Endothelial cell of umbilical vein (primary cell): Measurements from ENCODE around the gene PAK6.

Experiments used
- CTCF ChIP-seq, 2 donors: IDR thresholded peaks; 1 replicate in 1 of 2; 2 replicates in 1 of 2; pipeline ENCODE4 v1.5.1; 2011; ENCODE audit warnings: low read length in 2 of 2, mild to moderate bottlenecking in 2 of 2, moderate library complexity in 2 of 2, control low read depth in 1 of 2, inconsistent platforms in 1 of 2, low read depth in 1 of 2; ENCODE audit not compliant: insufficient read depth in 1 of 2; ENCODE audit errors: extremely low read depth in 1 of 2
- EZH2 ChIP-seq: IDR thresholded peaks from 2 replicates; pipeline ENCODE4 v1.6.1; 2012; ENCODE audit warnings: borderline replicate concordance, low read depth, mild to moderate bottlenecking, moderate library complexity, low read length, inconsistent platforms; ENCODE audit not compliant: severe bottlenecking
- FOS ChIP-seq: IDR thresholded peaks from 2 replicates; pipeline ENCODE4 v1.6.1; 2011; ENCODE audit warnings: mild to moderate bottlenecking, low read length, moderate library complexity, borderline replicate concordance; ENCODE audit not compliant: insufficient read depth
- GATA2 ChIP-seq: IDR thresholded peaks from 2 replicates; pipeline ENCODE4 v1.7.0; 2011; ENCODE audit warnings: low read depth, mild to moderate bottlenecking, moderate library complexity, mixed read lengths, low read length; ENCODE audit not compliant: insufficient read length, insufficient read depth
- JUN ChIP-seq: IDR thresholded peaks from 2 replicates; pipeline ENCODE4 v1.6.1; 2011; ENCODE audit warnings: borderline replicate concordance, low read depth; ENCODE audit not compliant: insufficient read length, insufficient read depth
- MAX ChIP-seq: IDR thresholded peaks from 2 replicates; pipeline ENCODE4 v1.6.1; 2011; ENCODE audit not compliant: insufficient read depth, insufficient read length
- POLR2A ChIP-seq: IDR thresholded peaks from 2 replicates; pipeline ENCODE4 v1.6.1; 2012; ENCODE audit warnings: low read depth, mild to moderate bottlenecking, control low read depth, low read length

- TF ChIP-seq CTCF (IDR thresholded peaks at IDR 0.05; ENCODE audit: extremely low read depth in 1 of 2, insufficient read depth in 1 of 2, low read depth in 1 of 2, low read length in 2 of 2) (peak; percentile 100), POLR2A (no peak), FOS (no peak), JUN (no peak), MAX (no peak), GATA2 (no peak), EZH2 (no peak)
Observed at GRCh38 chr15:40274350-40275274, 35.7 kb downstream of the PAK6 start.
